Fibroblast of lung (primary cell): ENCODE results near the gene CLPSL2.

Source experiments
- EZH2 ChIP-seq: IDR thresholded peaks from 2 replicates; pipeline ENCODE4 v1.5.1; 2012; ENCODE audit warnings: low read length, control low read depth, mild to moderate bottlenecking; ENCODE audit errors: missing control alignments
- TF ChIP-seq, protein P1 (sequence below), 2 donors: IDR thresholded peaks in 1 of 2; conservative IDR thresholded peaks in 1 of 2; 1 replicate in 1 of 2; 2 replicates in 1 of 2; pipeline ENCODE4 v1.5.1; 2011 to 2012; ENCODE audit warnings: low read length in 2 of 2, control low read depth in 1 of 2, inconsistent platforms in 1 of 2, low read depth in 1 of 2, mild to moderate bottlenecking in 1 of 2

DNA sequence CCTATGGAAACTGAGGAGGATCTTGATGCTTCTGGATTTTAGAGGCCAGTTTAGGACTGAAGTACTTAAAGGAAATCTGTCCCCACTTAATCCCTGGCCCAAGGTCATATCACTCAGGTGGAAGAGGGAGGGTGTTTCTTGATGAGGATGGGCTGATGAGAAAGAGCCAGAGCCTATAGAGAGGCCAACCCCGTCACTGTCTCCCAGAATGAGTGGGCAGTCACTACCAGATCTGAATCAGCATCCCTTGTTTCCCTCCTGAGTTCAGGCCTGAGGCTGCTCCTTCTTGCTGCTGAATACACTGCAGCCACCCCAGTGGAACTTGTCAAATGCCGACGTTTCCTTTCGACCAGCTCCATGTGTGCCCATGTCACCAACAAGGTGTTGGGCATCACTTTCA lies 24.8 kb upstream of the CLPSL2 start:
- TF ChIP-seq, protein P1, sequence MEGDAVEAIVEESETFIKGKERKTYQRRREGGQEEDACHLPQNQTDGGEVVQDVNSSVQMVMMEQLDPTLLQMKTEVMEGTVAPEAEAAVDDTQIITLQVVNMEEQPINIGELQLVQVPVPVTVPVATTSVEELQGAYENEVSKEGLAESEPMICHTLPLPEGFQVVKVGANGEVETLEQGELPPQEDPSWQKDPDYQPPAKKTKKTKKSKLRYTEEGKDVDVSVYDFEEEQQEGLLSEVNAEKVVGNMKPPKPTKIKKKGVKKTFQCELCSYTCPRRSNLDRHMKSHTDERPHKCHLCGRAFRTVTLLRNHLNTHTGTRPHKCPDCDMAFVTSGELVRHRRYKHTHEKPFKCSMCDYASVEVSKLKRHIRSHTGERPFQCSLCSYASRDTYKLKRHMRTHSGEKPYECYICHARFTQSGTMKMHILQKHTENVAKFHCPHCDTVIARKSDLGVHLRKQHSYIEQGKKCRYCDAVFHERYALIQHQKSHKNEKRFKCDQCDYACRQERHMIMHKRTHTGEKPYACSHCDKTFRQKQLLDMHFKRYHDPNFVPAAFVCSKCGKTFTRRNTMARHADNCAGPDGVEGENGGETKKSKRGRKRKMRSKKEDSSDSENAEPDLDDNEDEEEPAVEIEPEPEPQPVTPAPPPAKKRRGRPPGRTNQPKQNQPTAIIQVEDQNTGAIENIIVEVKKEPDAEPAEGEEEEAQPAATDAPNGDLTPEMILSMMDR (conservative IDR thresholded peaks at IDR 0.05 in 1 of 2, IDR thresholded peaks at IDR 0.05 in 1 of 2; ENCODE audit: low read depth in 1 of 2, low read length in 2 of 2): no peak
- no peak for TF ChIP-seq EZH2
